BLaER1 (cell line): ENCODE measurements around the gene XRCC5.

Experiments
- H3K27ac ChIP-seq: shearing (Covaris generic); formaldehyde crosslinking; 2 replicates; pipeline ENCODE4 v1.8.1; 2022
- H3K27me3 ChIP-seq: shearing (Covaris generic); formaldehyde crosslinking; 2 replicates; pipeline ENCODE4 v1.8.1; 2022
- H3K36me3 ChIP-seq: shearing (Covaris generic); formaldehyde crosslinking; 2 replicates; pipeline ENCODE4 v1.8.1; 2022
- H3K4me1 ChIP-seq: shearing (Covaris generic); formaldehyde crosslinking; 2 replicates; pipeline ENCODE4 v1.8.1; 2022
- H3K4me2 ChIP-seq: shearing (Covaris generic); formaldehyde crosslinking; 2 replicates; pipeline ENCODE4 v1.8.1; 2022
- H3K4me3 ChIP-seq: shearing (Covaris generic); formaldehyde crosslinking; 2 replicates; pipeline ENCODE4 v1.8.1; 2022
- H3K9ac ChIP-seq: shearing (Covaris generic); formaldehyde crosslinking; 2 replicates; pipeline ENCODE4 v1.8.1; 2022
- H3K9me3 ChIP-seq: shearing (Covaris generic); formaldehyde crosslinking; 2 replicates; pipeline ENCODE4 v1.8.1; 2022
- H4K20me1 ChIP-seq: shearing (Covaris generic); formaldehyde crosslinking; 2 replicates; pipeline ENCODE4 v1.8.1; 2022
- Cebpa-rat ChIP-seq: shearing (Covaris generic); IDR thresholded peaks from 2 replicates; pipeline ENCODE4 v1.8.1; 2022

The XRCC5 gene

GRCh38 chr2:216114714-216115531 lies 5.8 kb downstream of the XRCC5 start:
- peaks cover 46% of the 10 kb centered on the region for H4K20me1 ChIP-seq
- no peak for TF ChIP-seq Cebpa-rat

GRCh38 chr2:216116418-216116817 lies 7.3 kb downstream of the XRCC5 start:
- Histone ChIP-seq H3K9ac (no peak overlapping the region), H3K4me3 (no peak overlapping the region), H3K4me1 (peaks cover 53% of the 10 kb centered on the region), H3K27me3 (no peaks in the 10 kb centered on the region), H3K9me3 (no peaks in the 10 kb centered on the region), H3K4me2 (peak overlapping the region; percentile 89; the same call in 1 of the 2 replicates), H3K36me3 (peaks cover 87% of the 10 kb centered on the region), H3K27ac (no peak overlapping the region), H4K20me1 (peaks cover 48% of the 10 kb centered on the region)
- no peak for TF ChIP-seq Cebpa-rat

More at GRCh38 chr2:216114714-216115531, 5.8 kb downstream of the XRCC5 start:
- Histone ChIP-seq H3K27ac (peak overlapping the region; percentile 97), H3K9ac (peak overlapping the region; percentile 92), H3K4me1 (peaks cover 64% of the 10 kb centered on the region), H3K4me2 (peak overlapping the region; percentile 89), H3K9me3 (no peaks in the 10 kb centered on the region), H3K4me3 (peak overlapping the region; percentile 68), H3K27me3 (no peaks in the 10 kb centered on the region), H3K36me3 (peaks cover 83% of the 10 kb centered on the region)

- Histone ChIP-seq H3K36me3 (peaks cover 87% of the 10 kb centered on the region), H3K9ac (no peak overlapping the region), H4K20me1 (peaks cover 44% of the 10 kb centered on the region; the same call in 1 of the 2 replicates), H3K27ac (no peak overlapping the region), H3K4me1 (peaks cover 40% of the 10 kb centered on the region), H3K4me2 (no peak overlapping the region), H3K9me3 (no peaks in the 10 kb centered on the region), H3K27me3 (no peaks in the 10 kb centered on the region), H3K4me3 (no peak overlapping the region)
- TF ChIP-seq Cebpa-rat, result no peak
These were observed 8.6 kb downstream of the XRCC5 start for GRCh38 chr2:216117561-216118340.

GRCh38 chr2:216118474-216118873 lies 9.3 kb downstream of the XRCC5 start:
- Histone ChIP-seq H3K9ac (no peak overlapping the region), H3K9me3 (no peaks in the 10 kb centered on the region), H3K27ac (no peak overlapping the region), H4K20me1 (peaks cover 44% of the 10 kb centered on the region), H3K27me3 (no peaks in the 10 kb centered on the region), H3K4me3 (no peak overlapping the region), H3K36me3 (peaks cover 87% of the 10 kb centered on the region), H3K4me2 (no peak overlapping the region), H3K4me1 (peaks cover 33% of the 10 kb centered on the region)
- TF ChIP-seq Cebpa-rat, result no peak

GRCh38 chr2:216119146-216119545 lies 10.0 kb downstream of the XRCC5 start:
- no peak overlapping the region for H3K27ac ChIP-seq
- TF ChIP-seq Cebpa-rat, result no peak
- H3K4me2 ChIP-seq, result no peak overlapping the region
- H3K36me3 ChIP-seq, result peaks cover 87% of the 10 kb centered on the region
- H3K27me3 ChIP-seq, result no peaks in the 10 kb centered on the region
- H3K9me3 ChIP-seq, result no peaks in the 10 kb centered on the region
- H3K4me3 ChIP-seq, result no peak overlapping the region
- no peak overlapping the region for H3K9ac ChIP-seq
- peaks cover 26% of the 10 kb centered on the region for H3K4me1 ChIP-seq
- H4K20me1 ChIP-seq, result peaks cover 44% of the 10 kb centered on the region

- H3K27ac ChIP-seq, result no peak overlapping the region
- H3K4me2 ChIP-seq, result no peak overlapping the region
- no peaks in the 10 kb centered on the region for H3K9me3 ChIP-seq
- TF ChIP-seq Cebpa-rat, result no peak
- H3K9ac ChIP-seq, result no peak overlapping the region
- H4K20me1 ChIP-seq, result peaks cover 49% of the 10 kb centered on the region
- no peak overlapping the region for H3K4me3 ChIP-seq
- no peaks in the 10 kb centered on the region for H3K27me3 ChIP-seq
- H3K36me3 ChIP-seq, result peaks cover 91% of the 10 kb centered on the region
- peaks cover 22% of the 10 kb centered on the region for H3K4me1 ChIP-seq
These were observed 10.8 kb downstream of the XRCC5 start for GRCh38 chr2:216119986-216120385.

- no peaks in the 10 kb centered on the region for H3K9me3 ChIP-seq
- no peaks in the 10 kb centered on the region for H3K27me3 ChIP-seq
- no peak overlapping the region for H3K4me2 ChIP-seq
- no peak overlapping the region for H3K4me3 ChIP-seq
- TF ChIP-seq Cebpa-rat, result no peak
- peaks cover 9% of the 10 kb centered on the region for H3K4me1 ChIP-seq
- H3K9ac ChIP-seq, result no peak overlapping the region
- peaks cover 62% of the 10 kb centered on the region for H4K20me1 ChIP-seq
- H3K36me3 ChIP-seq, result peaks cover 100% of the 10 kb centered on the region
- no peak overlapping the region for H3K27ac ChIP-seq
These were observed 12.1 kb downstream of the XRCC5 start for GRCh38 chr2:216121255-216121654.

- Histone ChIP-seq H3K27ac (no peak overlapping the region), H4K20me1 (peaks cover 94% of the 10 kb centered on the region), H3K4me3 (no peak overlapping the region), H3K9ac (no peak overlapping the region), H3K36me3 (peaks cover 100% of the 10 kb centered on the region), H3K4me1 (no peaks in the 10 kb centered on the region), H3K27me3 (no peaks in the 10 kb centered on the region), H3K9me3 (no peaks in the 10 kb centered on the region), H3K4me2 (no peak overlapping the region)
- no peak for TF ChIP-seq Cebpa-rat
These were observed 17.8 kb downstream of the XRCC5 start for GRCh38 chr2:216126943-216127342.

- Histone ChIP-seq H3K9me3 (no peaks in the 10 kb centered on the region), H3K36me3 (peaks cover 100% of the 10 kb centered on the region), H4K20me1 (peaks cover 98% of the 10 kb centered on the region), H3K4me2 (no peak overlapping the region), H3K4me1 (no peaks in the 10 kb centered on the region), H3K9ac (no peak overlapping the region), H3K27me3 (no peaks in the 10 kb centered on the region), H3K27ac (no peak overlapping the region), H3K4me3 (no peak overlapping the region)
- TF ChIP-seq Cebpa-rat, result no peak
These were observed 21.3 kb downstream of the XRCC5 start for GRCh38 chr2:216130346-216130971.
